ENCODE data around the gene BARHL2. TPM values are rescaled to one million over a fixed set of nuclear protein-coding genes. Genes with fewer than 3 reads are reported as not detected.

The BARHL2 gene
- total RNA-seq, 1 experiment from 2014 or later = not detected

DNA sequence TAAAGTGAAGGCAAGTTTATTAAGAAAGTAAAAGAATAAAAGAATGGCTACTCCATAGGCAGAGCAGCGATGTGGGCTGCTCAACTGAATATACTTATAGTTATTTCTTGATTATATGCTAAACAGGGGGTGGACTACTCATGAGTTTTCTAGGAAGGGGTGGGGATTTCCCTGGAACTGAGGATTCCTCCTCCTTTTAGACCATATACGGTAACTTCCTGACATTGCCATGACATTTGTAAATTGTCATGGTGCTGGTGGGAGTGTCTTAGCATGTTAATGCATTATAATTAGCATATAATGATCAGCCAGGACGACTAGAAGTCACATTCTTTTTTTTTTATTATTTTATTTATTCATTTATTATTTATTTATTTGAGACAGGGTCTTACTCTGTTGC is 46.4 kb upstream of the BARHL2 start:
- TF ChIP-seq, protein P1, sequence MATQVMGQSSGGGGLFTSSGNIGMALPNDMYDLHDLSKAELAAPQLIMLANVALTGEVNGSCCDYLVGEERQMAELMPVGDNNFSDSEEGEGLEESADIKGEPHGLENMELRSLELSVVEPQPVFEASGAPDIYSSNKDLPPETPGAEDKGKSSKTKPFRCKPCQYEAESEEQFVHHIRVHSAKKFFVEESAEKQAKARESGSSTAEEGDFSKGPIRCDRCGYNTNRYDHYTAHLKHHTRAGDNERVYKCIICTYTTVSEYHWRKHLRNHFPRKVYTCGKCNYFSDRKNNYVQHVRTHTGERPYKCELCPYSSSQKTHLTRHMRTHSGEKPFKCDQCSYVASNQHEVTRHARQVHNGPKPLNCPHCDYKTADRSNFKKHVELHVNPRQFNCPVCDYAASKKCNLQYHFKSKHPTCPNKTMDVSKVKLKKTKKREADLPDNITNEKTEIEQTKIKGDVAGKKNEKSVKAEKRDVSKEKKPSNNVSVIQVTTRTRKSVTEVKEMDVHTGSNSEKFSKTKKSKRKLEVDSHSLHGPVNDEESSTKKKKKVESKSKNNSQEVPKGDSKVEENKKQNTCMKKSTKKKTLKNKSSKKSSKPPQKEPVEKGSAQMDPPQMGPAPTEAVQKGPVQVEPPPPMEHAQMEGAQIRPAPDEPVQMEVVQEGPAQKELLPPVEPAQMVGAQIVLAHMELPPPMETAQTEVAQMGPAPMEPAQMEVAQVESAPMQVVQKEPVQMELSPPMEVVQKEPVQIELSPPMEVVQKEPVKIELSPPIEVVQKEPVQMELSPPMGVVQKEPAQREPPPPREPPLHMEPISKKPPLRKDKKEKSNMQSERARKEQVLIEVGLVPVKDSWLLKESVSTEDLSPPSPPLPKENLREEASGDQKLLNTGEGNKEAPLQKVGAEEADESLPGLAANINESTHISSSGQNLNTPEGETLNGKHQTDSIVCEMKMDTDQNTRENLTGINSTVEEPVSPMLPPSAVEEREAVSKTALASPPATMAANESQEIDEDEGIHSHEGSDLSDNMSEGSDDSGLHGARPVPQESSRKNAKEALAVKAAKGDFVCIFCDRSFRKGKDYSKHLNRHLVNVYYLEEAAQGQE (IDR thresholded peaks at IDR 0.05; ENCODE audit: low read depth) = no peak
- TF ChIP-seq SP1 (IDR thresholded peaks at IDR 0.05; ENCODE audit: low read depth) = no peak
- no peak for TF ChIP-seq SIN3A (IDR thresholded peaks at IDR 0.05; ENCODE audit: low read depth)
- TF ChIP-seq ELF1 (IDR thresholded peaks at IDR 0.05; ENCODE audit: borderline replicate concordance, low read depth) = no peak
- no peak for TF ChIP-seq FOSL1 (IDR thresholded peaks at IDR 0.05; ENCODE audit: low read depth)
- TF ChIP-seq, protein P2, sequence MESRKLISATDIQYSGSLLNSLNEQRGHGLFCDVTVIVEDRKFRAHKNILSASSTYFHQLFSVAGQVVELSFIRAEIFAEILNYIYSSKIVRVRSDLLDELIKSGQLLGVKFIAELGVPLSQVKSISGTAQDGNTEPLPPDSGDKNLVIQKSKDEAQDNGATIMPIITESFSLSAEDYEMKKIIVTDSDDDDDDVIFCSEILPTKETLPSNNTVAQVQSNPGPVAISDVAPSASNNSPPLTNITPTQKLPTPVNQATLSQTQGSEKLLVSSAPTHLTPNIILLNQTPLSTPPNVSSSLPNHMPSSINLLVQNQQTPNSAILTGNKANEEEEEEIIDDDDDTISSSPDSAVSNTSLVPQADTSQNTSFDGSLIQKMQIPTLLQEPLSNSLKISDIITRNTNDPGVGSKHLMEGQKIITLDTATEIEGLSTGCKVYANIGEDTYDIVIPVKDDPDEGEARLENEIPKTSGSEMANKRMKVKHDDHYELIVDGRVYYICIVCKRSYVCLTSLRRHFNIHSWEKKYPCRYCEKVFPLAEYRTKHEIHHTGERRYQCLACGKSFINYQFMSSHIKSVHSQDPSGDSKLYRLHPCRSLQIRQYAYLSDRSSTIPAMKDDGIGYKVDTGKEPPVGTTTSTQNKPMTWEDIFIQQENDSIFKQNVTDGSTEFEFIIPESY (IDR thresholded peaks at IDR 0.05; ENCODE audit: extremely low read depth, insufficient replicate concordance, low read length) = no peak
- no peak for TF ChIP-seq CBX3 (IDR thresholded peaks at IDR 0.05; ENCODE audit: low read depth)
- TF ChIP-seq, protein P3, sequence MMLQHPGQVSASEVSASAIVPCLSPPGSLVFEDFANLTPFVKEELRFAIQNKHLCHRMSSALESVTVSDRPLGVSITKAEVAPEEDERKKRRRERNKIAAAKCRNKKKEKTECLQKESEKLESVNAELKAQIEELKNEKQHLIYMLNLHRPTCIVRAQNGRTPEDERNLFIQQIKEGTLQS (IDR thresholded peaks at IDR 0.05) = no peak
- no peak for TF ChIP-seq POLR2A (IDR thresholded peaks at IDR 0.05; ENCODE audit: borderline replicate concordance, extremely low read depth, insufficient read depth, insufficient read length)
- TF ChIP-seq EZH2phosphoT487 (IDR thresholded peaks at IDR 0.05; ENCODE audit: borderline replicate concordance) = no peak
- no peak for TF ChIP-seq YY1 (IDR thresholded peaks at IDR 0.05; ENCODE audit: extremely low read depth, insufficient replicate concordance, low read depth, low read length)
- no peak for TF ChIP-seq SRF (IDR thresholded peaks at IDR 0.05; ENCODE audit: low read depth)
- TF ChIP-seq, protein P4, sequence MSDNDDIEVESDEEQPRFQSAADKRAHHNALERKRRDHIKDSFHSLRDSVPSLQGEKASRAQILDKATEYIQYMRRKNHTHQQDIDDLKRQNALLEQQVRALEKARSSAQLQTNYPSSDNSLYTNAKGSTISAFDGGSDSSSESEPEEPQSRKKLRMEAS (IDR thresholded peaks at IDR 0.05) = no peak
- TF ChIP-seq ZNF274 (IDR thresholded peaks at IDR 0.05; ENCODE audit: low read depth, low read length) = no peak
- no peak for TF ChIP-seq CEBPB (IDR thresholded peaks at IDR 0.05; ENCODE audit: low read depth)
- TF ChIP-seq, protein P5, sequence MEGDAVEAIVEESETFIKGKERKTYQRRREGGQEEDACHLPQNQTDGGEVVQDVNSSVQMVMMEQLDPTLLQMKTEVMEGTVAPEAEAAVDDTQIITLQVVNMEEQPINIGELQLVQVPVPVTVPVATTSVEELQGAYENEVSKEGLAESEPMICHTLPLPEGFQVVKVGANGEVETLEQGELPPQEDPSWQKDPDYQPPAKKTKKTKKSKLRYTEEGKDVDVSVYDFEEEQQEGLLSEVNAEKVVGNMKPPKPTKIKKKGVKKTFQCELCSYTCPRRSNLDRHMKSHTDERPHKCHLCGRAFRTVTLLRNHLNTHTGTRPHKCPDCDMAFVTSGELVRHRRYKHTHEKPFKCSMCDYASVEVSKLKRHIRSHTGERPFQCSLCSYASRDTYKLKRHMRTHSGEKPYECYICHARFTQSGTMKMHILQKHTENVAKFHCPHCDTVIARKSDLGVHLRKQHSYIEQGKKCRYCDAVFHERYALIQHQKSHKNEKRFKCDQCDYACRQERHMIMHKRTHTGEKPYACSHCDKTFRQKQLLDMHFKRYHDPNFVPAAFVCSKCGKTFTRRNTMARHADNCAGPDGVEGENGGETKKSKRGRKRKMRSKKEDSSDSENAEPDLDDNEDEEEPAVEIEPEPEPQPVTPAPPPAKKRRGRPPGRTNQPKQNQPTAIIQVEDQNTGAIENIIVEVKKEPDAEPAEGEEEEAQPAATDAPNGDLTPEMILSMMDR (IDR thresholded peaks at IDR 0.05 in 2 of 3, conservative IDR thresholded peaks at IDR 0.05 in 1 of 3; ENCODE audit: borderline replicate concordance in 1 of 3, insufficient read depth in 1 of 3, low read depth in 2 of 3, low read length in 2 of 3) = no peak
- no peak for TF ChIP-seq EGR1 (IDR thresholded peaks at IDR 0.05; ENCODE audit: low read depth)
- no peak for TF ChIP-seq ZFX (IDR thresholded peaks at IDR 0.05)
- no peak for TF ChIP-seq POLR2AphosphoS5 (IDR thresholded peaks at IDR 0.05; ENCODE audit: low read depth, low read length)
- no peak for TF ChIP-seq RAD21 (IDR thresholded peaks at IDR 0.05; ENCODE audit: low read depth)
- ATAC-seq (no peak), DNase-seq (ENCODE audit: low read depth, low spot score) (no peak)
- no peak overlapping the region for H3K4me2 ChIP-seq (ENCODE audit: low read length)
- H3K9me3 ChIP-seq (ENCODE audit: control insufficient read depth in 1 of 2, insufficient read depth in 1 of 2, low read depth in 1 of 2, low read length in 2 of 2) = no peaks in the 10 kb centered on the region
- H3K9ac ChIP-seq (ENCODE audit: low read length) = no peak overlapping the region
- H3K4me1 ChIP-seq (ENCODE audit: control insufficient read depth in 1 of 2, insufficient read depth in 2 of 2, low read length in 2 of 2) = no peaks in the 10 kb centered on the region
- ChIA-PET POLR2A (no interaction called here), CTCF (no interaction called here), RAD21 (ENCODE audit: low non-redundant PET in 1 of 2, low total read pairs in 2 of 2, uncharacterized antibody in 2 of 2, unreplicated experiment in 2 of 2) (no interaction called here)
- H4K20me1 ChIP-seq (ENCODE audit: insufficient read depth) = no peaks in the 10 kb centered on the region
- H3K9me2 ChIP-seq (ENCODE audit: insufficient read depth) = no peaks in the 10 kb centered on the region
- no peaks in the 10 kb centered on the region for H3K79me2 ChIP-seq (ENCODE audit: insufficient read depth, low read length)
- intact Hi-C loops (cut with micrococcal nuclease) = loop anchor here (1.0 kb wide), 1 partner anchor 14 kb away; no protein-coding TSS in a partner anchor
- no peak overlapping the region for H2AFZ ChIP-seq (ENCODE audit: low read depth, low read length, poor library complexity, severe bottlenecking)
- H3K27ac ChIP-seq (ENCODE audit: low read depth, low read length) = no peak overlapping the region
- H3K4me3 ChIP-seq (replicated peaks in 1 of 2; ENCODE audit: low read depth in 1 of 2, low read length in 2 of 2) = no peak overlapping the region
- 0 out of 2 replicates have a peak, but pooled peaks cover 3% of the 10 kb centered on the region for H3K27me3 ChIP-seq (ENCODE audit: insufficient read depth, low read length)
- no TSS peak for BruUV-seq (replicated peaks)
- no peaks in the 10 kb centered on the region for H3K36me3 ChIP-seq (ENCODE audit: control insufficient read depth in 1 of 2, insufficient read depth in 2 of 2, low read length in 2 of 2)
